GM10847 (cell line): ENCODE results near the gene ENOX2.

Source experiments
- POLR2A ChIP-seq: IDR thresholded peaks from 2 replicates; pipeline ENCODE4 v1.6.1; 2011; ENCODE audit not compliant: insufficient read length; ENCODE audit errors: extremely low read depth

Gene ENOX2

GRCh38 chrX:130893356-130894085 lies 9.5 kb downstream of the ENOX2 start:
- no peak for TF ChIP-seq POLR2A

- TF ChIP-seq POLR2A, result no peak
These were observed 15.6 kb downstream of the ENOX2 start for GRCh38 chrX:130887376-130887775.

GRCh38 chrX:130885996-130886395 lies 17.0 kb downstream of the ENOX2 start:
- no peak for TF ChIP-seq POLR2A

- TF ChIP-seq POLR2A, result no peak
These were observed 17.5 kb downstream of the ENOX2 start for GRCh38 chrX:130885508-130885907.

- no peak for TF ChIP-seq POLR2A
These were observed 18.4 kb downstream of the ENOX2 start for GRCh38 chrX:130884627-130885026.

GRCh38 chrX:130879869-130880268 lies 23.1 kb downstream of the ENOX2 start:
- no peak for TF ChIP-seq POLR2A

GRCh38 chrX:130878350-130879341 lies 24.4 kb downstream of the ENOX2 start:
- no peak for TF ChIP-seq POLR2A

GRCh38 chrX:130877892-130878341 lies 25.1 kb downstream of the ENOX2 start:
- no peak for TF ChIP-seq POLR2A

- TF ChIP-seq POLR2A, result no peak
These were observed 26.8 kb downstream of the ENOX2 start for GRCh38 chrX:130876226-130876625.

- TF ChIP-seq POLR2A, result no peak
These were observed 28.3 kb downstream of the ENOX2 start for GRCh38 chrX:130874751-130875150.

- no peak for TF ChIP-seq POLR2A
These were observed 33.8 kb downstream of the ENOX2 start for GRCh38 chrX:130869239-130869638.

- no peak for TF ChIP-seq POLR2A
These were observed 41.5 kb downstream of the ENOX2 start for GRCh38 chrX:130861462-130861861.

GRCh38 chrX:130857207-130857606 lies 45.8 kb downstream of the ENOX2 start:
- TF ChIP-seq POLR2A, result no peak

- no peak for TF ChIP-seq POLR2A
These were observed 51.4 kb downstream of the ENOX2 start for GRCh38 chrX:130851569-130851968.

- no peak for TF ChIP-seq POLR2A
These were observed 54.2 kb downstream of the ENOX2 start for GRCh38 chrX:130848763-130849162.

- TF ChIP-seq POLR2A, result no peak
These were observed 56.3 kb downstream of the ENOX2 start for GRCh38 chrX:130846746-130847145.

- TF ChIP-seq POLR2A, result no peak
These were observed 61.2 kb downstream of the ENOX2 start for GRCh38 chrX:130841776-130842175.

- no peak for TF ChIP-seq POLR2A
These were observed 62.7 kb downstream of the ENOX2 start for GRCh38 chrX:130840345-130840744.
